ENCODE data around the gene TUT4. TPM values are rescaled to one million over a fixed set of nuclear protein-coding genes. Genes with fewer than 3 reads are reported as not detected.

Gene TUT4
- total RNA-seq, 1 donor from 2014 or later = 36.2 TPM

GRCh38 chr1:52531249-52531872 lies 21.5 kb downstream of the TUT4 start:
- H3K36me3 ChIP-seq = peaks cover 3 to 5% of the 10 kb centered on the region in 2 donors
- H3K9me3 ChIP-seq = peaks cover 0 to 5% of the 10 kb centered on the region in 2 donors
- H3K4me1 ChIP-seq = no peaks in the 10 kb centered on the region
- TF ChIP-seq, protein P1, sequence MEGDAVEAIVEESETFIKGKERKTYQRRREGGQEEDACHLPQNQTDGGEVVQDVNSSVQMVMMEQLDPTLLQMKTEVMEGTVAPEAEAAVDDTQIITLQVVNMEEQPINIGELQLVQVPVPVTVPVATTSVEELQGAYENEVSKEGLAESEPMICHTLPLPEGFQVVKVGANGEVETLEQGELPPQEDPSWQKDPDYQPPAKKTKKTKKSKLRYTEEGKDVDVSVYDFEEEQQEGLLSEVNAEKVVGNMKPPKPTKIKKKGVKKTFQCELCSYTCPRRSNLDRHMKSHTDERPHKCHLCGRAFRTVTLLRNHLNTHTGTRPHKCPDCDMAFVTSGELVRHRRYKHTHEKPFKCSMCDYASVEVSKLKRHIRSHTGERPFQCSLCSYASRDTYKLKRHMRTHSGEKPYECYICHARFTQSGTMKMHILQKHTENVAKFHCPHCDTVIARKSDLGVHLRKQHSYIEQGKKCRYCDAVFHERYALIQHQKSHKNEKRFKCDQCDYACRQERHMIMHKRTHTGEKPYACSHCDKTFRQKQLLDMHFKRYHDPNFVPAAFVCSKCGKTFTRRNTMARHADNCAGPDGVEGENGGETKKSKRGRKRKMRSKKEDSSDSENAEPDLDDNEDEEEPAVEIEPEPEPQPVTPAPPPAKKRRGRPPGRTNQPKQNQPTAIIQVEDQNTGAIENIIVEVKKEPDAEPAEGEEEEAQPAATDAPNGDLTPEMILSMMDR (IDR thresholded peaks at IDR 0.05) = no peak
- H3K27me3 ChIP-seq = no peaks in the 10 kb centered on the region
- no peak for DNase-seq (ENCODE audit: low spot score in 2 of 2)
- H3K4me3 ChIP-seq = no peak overlapping the region
- intact Hi-C loops (cut with DNase I) = no loop called here
- H3K27ac ChIP-seq = no peak overlapping the region

DNA sequence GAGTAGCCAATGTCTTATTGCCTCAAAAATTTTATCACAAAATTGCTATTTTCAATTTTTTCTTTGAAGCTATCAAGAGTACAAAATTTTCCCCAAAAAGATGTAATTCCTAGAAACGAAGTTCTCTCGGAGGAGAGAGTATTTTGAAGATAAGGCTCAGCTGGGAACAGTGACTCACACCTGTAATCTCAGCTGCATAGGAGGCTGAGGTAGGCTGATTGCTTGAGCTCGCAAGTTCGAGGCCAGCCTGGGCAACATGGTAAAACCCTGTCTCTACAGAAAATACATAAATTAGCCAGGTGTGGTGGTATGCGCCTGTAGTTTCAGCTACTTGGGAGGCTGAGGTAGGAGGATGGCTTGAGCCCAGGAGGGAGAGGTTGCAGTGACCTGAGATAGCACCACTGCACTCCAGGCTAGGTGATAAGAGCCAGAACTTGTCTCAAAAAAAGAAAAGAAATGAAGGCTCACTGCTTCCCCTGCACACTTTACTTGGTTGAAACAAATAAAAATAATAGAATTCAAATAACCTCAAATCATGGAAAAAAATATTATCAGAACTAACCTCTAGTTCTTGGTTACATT lies 22.2 kb downstream of the TUT4 start:
- no peaks in the 10 kb centered on the region for H3K4me1 ChIP-seq
- H3K9me3 ChIP-seq = peaks cover 0 to 5% of the 10 kb centered on the region in 2 donors
- DNase-seq (ENCODE audit: low spot score in 2 of 2) = no peak
- H3K27me3 ChIP-seq = no peaks in the 10 kb centered on the region
- intact Hi-C loops (cut with DNase I) = no loop called here
- peaks cover 6% of the 10 kb centered on the region in 2 donors for H3K36me3 ChIP-seq
- no peak overlapping the region for H3K4me3 ChIP-seq
- H3K27ac ChIP-seq = no peak overlapping the region
- TF ChIP-seq, protein P1 (IDR thresholded peaks at IDR 0.05) = no peak

GRCh38 chr1:52523376-52523775 lies 29.5 kb downstream of the TUT4 start:
- Histone ChIP-seq H3K9me3 (no peaks in the 10 kb centered on the region), H3K27ac (no peak overlapping the region), H3K4me1 (no peaks in the 10 kb centered on the region), H3K27me3 (no peaks in the 10 kb centered on the region), H3K36me3 (peaks cover 9 to 25% of the 10 kb centered on the region in 2 donors), H3K4me3 (no peak overlapping the region)
- TF ChIP-seq, protein P1 (IDR thresholded peaks at IDR 0.05) = no peak
- no peak for DNase-seq (ENCODE audit: low spot score in 2 of 2)
- intact Hi-C loops (cut with DNase I) = no loop called here

DNA sequence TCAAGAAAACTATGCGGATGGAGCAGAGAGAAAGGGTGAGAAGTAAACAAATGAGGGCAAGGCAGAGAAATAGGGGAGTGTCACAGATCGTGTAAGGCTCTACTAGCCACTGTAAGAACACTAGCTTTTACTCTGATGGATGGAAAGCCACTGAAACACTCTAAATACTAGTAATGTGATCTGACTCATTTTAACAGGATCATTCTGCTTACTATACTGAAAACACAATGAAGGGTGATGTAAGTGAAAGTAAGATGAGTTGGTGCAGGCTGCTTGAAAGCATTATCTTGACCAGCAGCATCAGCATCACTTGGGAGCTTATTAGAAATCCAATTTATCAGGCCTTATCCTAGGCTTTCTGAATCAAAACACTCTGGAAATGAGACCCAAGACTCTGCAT lies 32.7 kb downstream of the TUT4 start:
- H3K4me1 ChIP-seq = no peaks in the 10 kb centered on the region
- DNase-seq (ENCODE audit: low spot score in 2 of 2) = no peak
- no peak overlapping the region for H3K27ac ChIP-seq
- H3K36me3 ChIP-seq = peaks cover under 1 to 19% of the 10 kb centered on the region in 2 donors
- H3K27me3 ChIP-seq = no peaks in the 10 kb centered on the region
- TF ChIP-seq, protein P1 (IDR thresholded peaks at IDR 0.05) = no peak
- no peak overlapping the region for H3K4me3 ChIP-seq
- H3K9me3 ChIP-seq = no peaks in the 10 kb centered on the region
- intact Hi-C loops (cut with DNase I) = no loop called here

DNA sequence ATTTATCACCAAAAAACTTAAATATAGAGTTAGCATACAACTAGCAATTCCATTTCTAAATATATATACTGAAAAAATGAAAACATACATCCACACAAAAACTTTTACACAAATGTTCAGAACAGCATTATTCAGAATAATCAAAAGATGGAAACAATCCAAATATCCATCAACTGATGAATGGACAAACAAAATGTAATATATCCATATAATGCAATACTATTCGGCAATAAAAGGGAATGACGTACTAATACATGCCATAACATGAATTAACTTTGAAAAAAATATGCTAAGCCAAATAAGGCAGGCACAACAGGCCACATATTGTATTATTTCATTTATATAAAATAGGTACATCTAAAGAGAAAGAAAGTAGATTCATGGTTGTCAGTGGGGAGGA lies 33.9 kb downstream of the TUT4 start:
- H3K27me3 ChIP-seq = no peaks in the 10 kb centered on the region
- intact Hi-C loops (cut with DNase I) = no loop called here
- no peaks in the 10 kb centered on the region for H3K4me1 ChIP-seq
- H3K9me3 ChIP-seq = no peaks in the 10 kb centered on the region
- H3K36me3 ChIP-seq = peaks cover 6 to 20% of the 10 kb centered on the region in 2 donors
- TF ChIP-seq, protein P1 (IDR thresholded peaks at IDR 0.05) = no peak
- H3K4me3 ChIP-seq = no peak overlapping the region
- no peak for DNase-seq (ENCODE audit: low spot score in 2 of 2)
- H3K27ac ChIP-seq = no peak overlapping the region

Measured in ascending aorta (tissue), 2 donors.